Measurements from ENCODE around the gene PCLO.
"Not testable (repeated sequence)": the region's sequence is repeated elsewhere in the genome, so short reads cannot be mapped to it uniquely, and the experiment has no call there.

The PCLO gene

DNA sequence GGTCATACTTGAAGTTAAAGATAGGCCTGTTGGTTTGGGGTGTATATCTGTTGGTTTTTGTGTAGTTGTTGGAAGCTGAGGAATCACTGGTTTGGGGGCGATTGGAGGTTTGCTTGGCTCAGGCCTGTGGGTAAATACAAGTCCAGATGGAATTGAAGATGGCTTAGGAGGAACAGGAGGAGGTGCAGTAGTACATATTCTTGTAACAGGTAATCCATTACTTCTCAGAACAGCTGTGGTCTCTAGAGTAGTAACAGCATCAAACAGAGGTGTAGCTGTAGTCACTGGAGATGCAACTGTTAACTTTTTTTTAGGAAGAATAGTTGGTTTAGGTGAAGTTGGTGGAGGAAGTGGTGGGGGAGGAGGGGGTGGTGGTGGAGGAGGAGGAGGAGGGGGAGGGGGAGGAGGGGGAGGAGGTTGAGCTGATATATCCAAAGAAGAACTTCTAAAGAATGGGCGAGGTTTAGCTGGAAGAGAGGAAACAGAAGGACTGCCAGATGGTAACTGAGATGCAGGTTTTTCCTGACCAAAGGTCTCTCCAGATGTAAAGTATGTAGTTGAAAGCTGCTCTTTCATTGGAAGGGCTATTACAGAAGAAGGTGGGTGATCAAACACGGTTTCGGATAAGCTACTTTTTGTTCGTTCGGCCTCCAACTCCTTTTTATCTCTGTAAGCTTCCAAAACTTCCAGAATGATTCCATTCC is 209.2 kb downstream of the PCLO start:
- DNase-seq = no peak

DNA sequence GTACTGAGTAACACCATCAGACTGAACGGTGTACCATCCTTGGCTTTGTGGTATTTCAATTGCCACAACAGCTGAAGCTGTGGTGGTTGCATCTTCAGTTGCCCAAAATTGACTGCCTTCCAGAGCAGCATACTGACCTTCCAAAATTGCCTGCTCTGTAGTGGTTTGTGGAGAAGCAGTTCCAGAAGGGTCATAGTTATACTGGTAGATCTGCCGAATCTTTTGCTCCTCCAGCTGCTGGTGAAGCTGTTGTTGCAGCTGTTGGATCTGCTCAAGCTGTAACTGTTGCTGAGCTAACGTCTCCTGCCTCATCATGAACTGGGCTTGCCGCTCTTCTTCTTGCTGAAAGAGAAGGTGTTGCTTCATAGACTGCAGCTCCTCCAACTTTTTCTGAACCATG is 212.2 kb downstream of the PCLO start:
- DNase-seq = no peak

- DNase-seq = no peak
These were observed 217.2 kb downstream of the PCLO start for GRCh38 chr7:82945480-82945879.

DNA sequence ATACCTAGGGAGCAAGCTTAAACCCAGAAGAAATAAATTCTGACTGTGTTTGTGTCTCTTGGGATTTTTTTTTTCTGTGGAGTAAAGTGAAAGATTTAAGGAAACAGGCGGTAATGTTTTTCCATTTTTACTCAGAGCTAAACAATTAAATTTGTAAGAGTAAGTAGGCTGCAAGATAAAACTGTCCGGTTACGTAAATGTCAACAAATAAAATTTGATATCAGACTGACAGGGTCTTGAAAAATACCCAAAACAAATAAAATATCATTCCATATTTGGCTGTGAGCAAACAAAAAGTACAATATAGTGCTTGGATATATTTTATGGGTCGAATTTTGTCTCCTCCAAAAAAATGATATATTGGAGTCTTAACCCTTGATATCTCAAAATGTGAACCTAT is 217.6 kb downstream of the PCLO start:
- no peak for DNase-seq

DNA sequence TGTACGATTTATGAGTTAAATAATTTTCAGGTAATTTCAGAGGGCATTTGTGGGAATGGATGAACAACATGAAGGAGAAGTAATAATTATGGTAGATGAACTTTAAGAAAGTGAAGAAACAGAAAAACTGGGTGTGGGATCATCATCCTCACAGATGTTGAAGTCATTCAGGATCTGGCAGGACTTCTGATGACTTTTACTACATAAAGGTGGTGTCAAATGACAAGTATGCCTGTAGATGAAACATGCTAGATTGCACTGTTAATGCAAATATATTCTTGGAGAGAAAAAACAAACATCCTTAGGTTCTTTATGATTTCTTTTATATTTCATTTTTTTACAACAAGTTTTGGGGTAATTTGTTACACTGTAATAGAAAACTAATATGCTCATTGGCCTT is 230.2 kb downstream of the PCLO start:
- DNase-seq = no peak

DNA sequence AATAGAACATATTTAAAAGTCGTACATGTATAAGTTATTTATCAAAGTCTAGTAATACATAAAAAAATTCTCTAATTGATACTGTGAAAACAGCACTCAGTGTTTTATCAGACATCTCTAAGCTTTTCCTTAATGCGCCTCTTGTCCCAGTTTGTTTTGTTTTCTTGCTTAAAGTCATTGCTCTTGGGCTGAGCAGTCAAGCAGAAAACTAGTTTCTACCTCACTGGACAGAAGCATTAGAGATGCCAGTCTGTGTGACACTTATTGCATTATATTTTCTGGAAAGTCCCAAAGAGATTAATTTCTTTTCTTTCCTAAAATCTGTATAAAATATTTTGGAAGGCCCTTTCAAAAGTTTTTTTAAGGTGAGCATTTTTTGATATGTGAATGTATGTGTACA is 236.2 kb downstream of the PCLO start:
- DNase-seq = no peak

GRCh38 chr7:82925331-82925730 is 237.4 kb downstream of the PCLO start:
- no peak for DNase-seq

DNA sequence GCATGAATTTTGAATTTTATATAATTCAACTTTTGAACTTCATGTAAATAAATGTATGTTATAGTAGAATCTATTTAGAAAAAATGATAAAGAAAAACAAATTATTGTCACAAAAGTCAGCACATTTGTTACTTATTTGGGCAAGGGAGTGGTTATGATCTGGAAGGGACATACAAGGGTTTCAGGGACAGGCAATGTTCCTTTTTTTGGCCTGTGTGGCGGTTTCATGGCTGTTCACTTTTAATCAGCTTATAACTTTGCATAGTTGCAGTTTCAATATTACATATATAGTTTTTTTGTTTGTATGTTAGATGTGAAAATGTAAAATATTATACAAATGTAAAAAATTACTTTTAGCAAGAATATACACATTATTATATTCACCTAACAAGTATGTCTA is 256.2 kb downstream of the PCLO start:
- DNase-seq = no peak

- DNase-seq = no peak
These were observed 257.8 kb downstream of the PCLO start for GRCh38 chr7:82904871-82905270.

- not testable (repeated sequence) for DNase-seq
These were observed 261.6 kb downstream of the PCLO start for GRCh38 chr7:82901098-82901497.

DNA sequence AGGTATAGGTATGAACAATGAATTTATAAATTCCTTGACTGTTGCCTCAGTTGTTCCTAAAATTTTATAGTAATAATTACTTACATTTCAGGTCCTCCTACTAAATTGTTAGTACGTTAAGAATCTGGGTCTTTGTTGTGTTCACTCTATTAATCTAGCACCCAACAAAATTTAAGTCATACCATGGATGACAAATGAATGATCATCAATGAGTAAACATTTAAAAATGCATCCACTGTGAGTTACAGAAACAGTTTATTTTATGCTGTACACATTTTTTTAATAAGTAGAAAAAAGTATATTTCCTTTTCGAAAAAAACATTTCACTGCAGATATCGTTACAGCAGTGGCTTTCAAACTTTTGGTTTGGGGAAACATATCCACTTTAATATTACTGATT is 265.2 kb downstream of the PCLO start:
- no peak for DNase-seq

- DNase-seq = not testable (repeated sequence)
These were observed 268.3 kb downstream of the PCLO start for GRCh38 chr7:82894341-82894740.

DNA sequence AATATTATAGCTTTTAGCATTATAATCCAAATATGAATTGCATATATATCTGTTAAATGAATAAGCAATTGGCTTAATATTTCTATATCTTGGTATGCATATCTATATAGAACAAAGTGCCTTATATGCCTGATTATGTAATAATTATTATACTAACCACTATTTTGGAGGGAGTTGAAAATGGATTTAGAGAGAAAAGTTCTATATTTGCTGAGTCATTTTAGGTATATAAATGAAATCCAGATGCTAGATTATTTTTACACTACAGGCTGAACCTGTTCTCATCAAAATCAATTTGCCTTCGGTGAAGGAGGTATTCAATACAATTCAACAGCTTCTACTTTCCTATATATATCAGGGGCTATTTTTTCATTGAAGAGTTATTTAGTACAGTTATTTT is 276.4 kb downstream of the PCLO start:
- no peak for DNase-seq

DNA sequence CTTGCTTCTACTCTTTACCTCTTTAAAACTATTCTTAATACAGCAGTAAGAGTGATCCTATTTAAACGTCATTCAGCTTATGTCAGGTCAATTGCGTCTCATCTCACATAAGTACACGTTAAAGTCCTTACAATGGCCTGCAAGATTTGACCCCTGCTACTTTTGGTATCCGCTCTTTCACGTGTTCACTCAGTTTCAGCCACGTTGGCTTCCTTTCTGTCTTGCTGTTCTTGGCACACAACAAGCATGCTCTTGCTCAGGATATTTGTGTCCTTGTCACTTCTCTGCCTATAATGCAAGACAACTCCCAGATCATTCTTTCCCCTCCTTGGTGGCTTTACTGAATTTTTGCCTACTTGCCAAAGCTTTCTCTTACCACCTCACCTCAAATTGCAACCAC is 296.8 kb downstream of the PCLO start:
- no peak for DNase-seq

GRCh38 chr7:82859106-82859850 is 303.4 kb downstream of the PCLO start:
- DNase-seq = no peak

- no peak for DNase-seq
These were observed 311.6 kb downstream of the PCLO start for GRCh38 chr7:82851121-82851520.

GRCh38 chr7:82841828-82842227 is 320.9 kb downstream of the PCLO start:
- DNase-seq = no peak

DNA sequence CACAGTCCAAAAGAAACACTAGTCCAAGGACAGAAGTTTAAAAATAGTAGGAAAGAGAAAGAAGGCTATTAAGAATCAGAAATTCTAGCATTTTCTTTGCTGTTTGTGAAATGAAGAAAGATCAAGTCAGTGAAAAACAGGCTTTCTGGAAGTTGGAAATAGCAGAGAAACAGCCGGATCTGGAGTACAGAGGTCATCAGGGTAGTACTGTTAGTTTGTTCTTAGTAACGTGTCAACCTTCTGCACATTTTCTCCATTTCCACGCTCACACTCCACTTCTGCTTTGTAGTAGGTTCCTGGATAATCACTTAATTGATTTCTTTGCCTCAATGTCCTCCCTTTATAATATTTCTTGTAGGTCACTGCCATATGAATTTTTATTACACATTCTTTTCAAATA is 322.6 kb downstream of the PCLO start:
- no peak for DNase-seq

- DNase-seq = no peak
These were observed 323.1 kb downstream of the PCLO start for GRCh38 chr7:82839555-82839954.

GRCh38 chr7:82839063-82839462 is 323.6 kb downstream of the PCLO start:
- no peak for DNase-seq

DNA sequence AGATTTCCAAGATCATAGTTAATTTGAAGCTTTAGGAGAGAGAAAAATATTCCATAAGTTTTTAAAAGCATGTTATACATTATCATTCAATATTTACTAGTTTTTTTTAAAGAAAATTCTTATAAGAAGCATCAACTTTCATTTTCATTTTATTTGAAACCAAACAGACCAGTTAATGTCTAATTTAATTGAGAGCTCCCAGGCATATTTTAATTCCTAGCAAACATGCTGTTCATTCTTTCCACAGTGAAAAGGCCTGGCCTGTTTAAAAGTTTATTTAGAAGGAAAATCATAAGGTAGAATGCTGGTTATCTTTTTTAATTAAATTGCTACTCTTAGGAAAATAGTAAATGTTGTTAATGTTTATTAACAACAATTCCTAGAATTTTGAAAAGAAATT is 324.4 kb downstream of the PCLO start:
- no peak for DNase-seq

DNA sequence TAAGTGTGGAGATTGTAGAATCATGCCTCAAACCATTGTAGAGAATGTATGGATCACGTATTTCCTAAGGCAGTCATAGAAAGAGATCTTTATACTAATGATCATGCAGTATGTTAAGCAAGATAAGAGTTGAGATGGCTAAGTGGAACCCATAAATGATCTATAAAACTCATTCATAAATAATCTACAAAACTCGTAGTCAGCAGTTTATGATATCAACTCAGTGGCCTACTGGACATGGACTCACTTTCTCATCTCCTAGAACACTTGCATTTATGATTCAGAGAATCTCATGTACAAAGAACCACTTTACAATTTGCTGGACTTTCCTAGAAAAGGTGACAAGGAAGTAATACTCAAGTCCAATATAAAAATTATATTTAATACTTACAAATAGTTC is 339.6 kb downstream of the PCLO start:
- DNase-seq = no peak

DNA sequence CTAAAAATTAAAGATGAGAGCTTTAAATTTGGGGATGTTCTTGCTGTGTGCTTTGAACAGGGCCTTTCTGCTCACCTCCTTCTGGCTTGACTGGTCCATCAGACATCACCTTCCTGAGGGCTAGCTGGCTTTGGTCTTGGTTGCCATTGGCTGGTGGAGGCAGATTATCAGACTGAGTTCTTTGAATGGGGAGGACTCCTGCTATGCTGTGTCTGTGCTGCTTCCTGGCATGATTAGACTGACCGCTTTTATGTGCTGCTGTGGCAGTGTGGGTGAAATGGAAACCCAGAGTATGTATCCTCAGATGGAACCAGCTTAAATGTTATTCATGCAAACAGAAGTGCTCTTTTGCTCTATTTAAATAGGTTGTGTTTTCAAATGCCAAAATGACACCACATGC is 341.6 kb downstream of the PCLO start:
- DNase-seq = no peak

DNA sequence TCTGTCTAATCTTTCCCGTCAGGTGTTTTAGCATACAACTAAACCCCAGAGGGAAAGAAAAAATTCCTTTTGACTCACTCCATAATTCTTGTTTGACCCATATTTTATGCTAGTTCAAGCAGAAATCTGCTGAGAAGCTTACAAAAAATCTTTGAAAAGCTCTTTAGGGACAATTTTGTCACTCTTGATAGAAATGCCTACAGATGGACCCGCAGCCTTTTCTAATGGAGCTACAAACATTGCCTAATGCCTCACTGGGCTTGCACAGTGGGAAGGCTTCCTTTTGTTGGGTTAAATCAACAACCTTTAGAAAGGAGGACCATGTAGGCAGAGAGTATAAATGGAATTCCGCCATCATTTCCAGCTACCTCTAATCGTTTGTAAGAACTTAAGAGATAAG is 344.5 kb downstream of the PCLO start:
- no peak for DNase-seq

DNA sequence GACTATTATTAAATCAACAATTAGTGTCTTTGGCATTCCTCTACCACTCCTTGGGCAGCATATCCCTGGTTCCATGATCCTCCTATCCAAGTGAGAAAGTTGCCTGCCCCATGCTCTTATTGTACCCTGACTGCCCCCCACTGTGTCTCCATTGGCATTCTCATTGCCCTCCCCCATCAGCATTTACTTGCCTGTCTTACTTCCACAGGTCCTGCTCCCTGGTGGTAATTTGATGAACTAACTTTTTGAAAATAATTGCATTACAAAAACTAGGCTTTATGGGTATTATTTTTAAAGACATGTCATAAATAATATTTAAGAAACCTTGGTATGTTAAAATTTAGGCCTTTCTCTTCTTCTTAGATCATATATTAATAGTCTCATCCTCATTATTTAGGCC is 346.4 kb downstream of the PCLO start:
- DNase-seq = no peak

Data from femur (tissue), 1 donor.